Thoracic aorta (tissue), 2 donors: ENCODE data around the gene CACNG7. TPM values are rescaled to one million over a fixed set of nuclear protein-coding genes. Genes with fewer than 3 reads are reported as not detected.
A peak's percentile ranks its signal among the peaks of the same experiment; 100 is the strongest.

Source experiments
- ATAC-seq: fragments of 150-250 bp; one replicate; pipeline ENCODE4 v1.8.0; 2017; ENCODE audit warnings: low read depth; ENCODE audit not compliant: insufficient number of reproducible peaks, low FRiP score
- DNase-seq: peaks from one replicate; pipeline ENCODE4 v3.0.0-alpha.2; 2020; ENCODE audit warnings: low spot score
- H3K27ac ChIP-seq, 2 donors: fragments of 200-600 bp; sonication (generic); 1 replicate in 1 of 2; 2 replicates in 1 of 2; pipeline ENCODE4 v1.5.1; 2016; ENCODE audit warnings: mild to moderate bottlenecking in 2 of 2, moderate library complexity in 2 of 2
- H3K27me3 ChIP-seq: fragments of 200-600 bp; sonication (generic); replicated peaks from 2 replicates; pipeline ENCODE4 v1.6.0; 2016; ENCODE audit warnings: mild to moderate bottlenecking; ENCODE audit not compliant: insufficient read depth
- H3K36me3 ChIP-seq: fragments of 200-600 bp; sonication (generic); one replicate; pipeline ENCODE4 v1.5.1; 2016
- H3K4me1 ChIP-seq, 2 donors: fragments of 200-600 bp; sonication (generic); 1 replicate in 1 of 2; 2 replicates in 1 of 2; pipeline versions ENCODE4 v1.5.1 to v1.6.0; 2016; ENCODE audit warnings: low read depth in 2 of 2, mild to moderate bottlenecking in 1 of 2; ENCODE audit not compliant: control insufficient read depth in 1 of 2
- H3K4me3 ChIP-seq: fragments of 200-600 bp; sonication (generic); 2 replicates; pipeline ENCODE4 v1.5.1; 2016; ENCODE audit warnings: mild to moderate bottlenecking
- H3K9me3 ChIP-seq: fragments of 200-600 bp; sonication (generic); 2 replicates; pipeline ENCODE4 v1.5.1; 2016
- CTCF ChIP-seq: fragments of 200-600 bp; sonication (generic); IDR thresholded peaks from one replicate; pipeline ENCODE4 v1.5.1; 2019; ENCODE audit warnings: antibody characterized with exemption
- total RNA-seq, 2 donors: library from RNA; depleted of rRNA; stranded (reverse); fragments of >200 nt; gene quantifications; one replicate each; pipeline versions ENCODE4 v1.1.0 to v1.2.3, GENCODE V29; 2016

CACNG7 gene
- not detected for total RNA-seq

GRCh38 chr19:53908935-53909415 is at the start of gene CACNG7:
TSS of gene CACNG7 (plus strand) at chr19:53909278. CDS start at chr19:53912832, 3,554 bp downstream.
- Histone ChIP-seq H3K27me3 (peaks cover 22% of the 10 kb centered on the region), H3K9me3 (no peaks in the 10 kb centered on the region), H3K4me3 (peak within 1 kb of the TSS; percentile 15), H3K27ac (no peak within 1 kb of the TSS), H3K4me1 (peaks cover 0 to 18% of the 10 kb centered on the region in 2 donors), H3K36me3 (no peaks in the 10 kb centered on the region)
- DNase-seq, result no peak
- ATAC-seq, result no peak
- no peak for TF ChIP-seq CTCF

- ATAC-seq, result no peak
- Histone ChIP-seq H3K27me3 (no peaks in the 10 kb centered on the region), H3K4me3 (no peak overlapping the region)
These were observed 44.7 kb upstream of the CACNG7 start for GRCh38 chr19:53864308-53864836.

GRCh38 chr19:53865523-53865917 is 43.6 kb upstream of the CACNG7 start:
- no peaks in the 10 kb centered on the region for H3K27me3 ChIP-seq
- TF ChIP-seq CTCF, result no peak
- ATAC-seq, result no peak
- no peaks in the 10 kb centered on the region for H3K9me3 ChIP-seq
- H3K27ac ChIP-seq, result peak overlapping the region; percentile 40 to 97
- DNase-seq, result no peak
- H3K4me1 ChIP-seq, result peaks cover 17 to 22% of the 10 kb centered on the region in 2 donors
- peak overlapping the region; percentile 88 for H3K4me3 ChIP-seq
- no peaks in the 10 kb centered on the region for H3K36me3 ChIP-seq

More at GRCh38 chr19:53864308-53864836, 44.7 kb upstream of the CACNG7 start:
- Histone ChIP-seq H3K36me3 (no peaks in the 10 kb centered on the region), H3K27ac (no peak overlapping the region), H3K4me1 (peaks cover 13 to 18% of the 10 kb centered on the region in 2 donors), H3K9me3 (no peaks in the 10 kb centered on the region)
- TF ChIP-seq CTCF, result no peak
- no peak for DNase-seq

- no peak for TF ChIP-seq CTCF
- Histone ChIP-seq H3K36me3 (peaks cover 3% of the 10 kb centered on the region), H3K4me1 (peaks cover 24 to 28% of the 10 kb centered on the region in 2 donors), H3K27me3 (no peaks in the 10 kb centered on the region), H3K4me3 (peak overlapping the region; percentile 88), H3K27ac (peak overlapping the region; percentile 88 to 97), H3K9me3 (no peaks in the 10 kb centered on the region)
- DNase-seq, result no peak
- no peak for ATAC-seq
These were observed 42.9 kb upstream of the CACNG7 start for GRCh38 chr19:53865918-53866864.

GRCh38 chr19:53866865-53867224 is 42.2 kb upstream of the CACNG7 start:
- no peak for TF ChIP-seq CTCF
- Histone ChIP-seq H3K4me3 (peak overlapping the region; percentile 88), H3K27ac (peak overlapping the region; percentile 88 to 97), H3K36me3 (peaks cover 7% of the 10 kb centered on the region), H3K9me3 (no peaks in the 10 kb centered on the region), H3K4me1 (peaks cover 26 to 31% of the 10 kb centered on the region in 2 donors), H3K27me3 (no peaks in the 10 kb centered on the region)
- no peak for DNase-seq
- no peak for ATAC-seq
